ENCODE measurements around the gene ADGRG1. TPM values are rescaled to one million over a fixed set of nuclear protein-coding genes. Genes with fewer than 3 reads are reported as not detected.
"Not testable (repeated sequence)": the region's sequence is repeated elsewhere in the genome, so short reads cannot be mapped to it uniquely, and the experiment has no call there.

Gene ADGRG1
- total and polyA plus RNA-seq, 2 experiments from 2014 or later = 45.9 to 58.0 TPM

- Histone ChIP-seq H3K4me2 (no peak overlapping the region), H4K20me1 (ENCODE audit: insufficient read depth, poor library complexity, severe bottlenecking) (no peaks in the 10 kb centered on the region), H3K9me2 (replicated peaks; ENCODE audit: insufficient read depth) (no peaks in the 10 kb centered on the region), H3K79me2 (no peaks in the 10 kb centered on the region), H2AFZ (no peak overlapping the region), H3K27me3 (no peaks in the 10 kb centered on the region), H3K4me1 (ENCODE audit: insufficient read depth) (peaks cover 10% of the 10 kb centered on the region), H3K9me3 (ENCODE audit: low read depth) (no peaks in the 10 kb centered on the region), H3K27ac (no peak overlapping the region), H3K36me3 (replicated peaks; ENCODE audit: insufficient read depth, low read depth) (no peaks in the 10 kb centered on the region), H3K4me3 (no peak overlapping the region)
- TF ChIP-seq EZH2phosphoT487 (IDR thresholded peaks at IDR 0.05; ENCODE audit: low read depth, severe bottlenecking, unreplicated experiment) = no peak
- TF ChIP-seq, protein P1, sequence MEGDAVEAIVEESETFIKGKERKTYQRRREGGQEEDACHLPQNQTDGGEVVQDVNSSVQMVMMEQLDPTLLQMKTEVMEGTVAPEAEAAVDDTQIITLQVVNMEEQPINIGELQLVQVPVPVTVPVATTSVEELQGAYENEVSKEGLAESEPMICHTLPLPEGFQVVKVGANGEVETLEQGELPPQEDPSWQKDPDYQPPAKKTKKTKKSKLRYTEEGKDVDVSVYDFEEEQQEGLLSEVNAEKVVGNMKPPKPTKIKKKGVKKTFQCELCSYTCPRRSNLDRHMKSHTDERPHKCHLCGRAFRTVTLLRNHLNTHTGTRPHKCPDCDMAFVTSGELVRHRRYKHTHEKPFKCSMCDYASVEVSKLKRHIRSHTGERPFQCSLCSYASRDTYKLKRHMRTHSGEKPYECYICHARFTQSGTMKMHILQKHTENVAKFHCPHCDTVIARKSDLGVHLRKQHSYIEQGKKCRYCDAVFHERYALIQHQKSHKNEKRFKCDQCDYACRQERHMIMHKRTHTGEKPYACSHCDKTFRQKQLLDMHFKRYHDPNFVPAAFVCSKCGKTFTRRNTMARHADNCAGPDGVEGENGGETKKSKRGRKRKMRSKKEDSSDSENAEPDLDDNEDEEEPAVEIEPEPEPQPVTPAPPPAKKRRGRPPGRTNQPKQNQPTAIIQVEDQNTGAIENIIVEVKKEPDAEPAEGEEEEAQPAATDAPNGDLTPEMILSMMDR (IDR thresholded peaks at IDR 0.05; ENCODE audit: poor library complexity) = no peak
- no peak for TF ChIP-seq EZH2 (IDR thresholded peaks at IDR 0.05; ENCODE audit: borderline replicate concordance)
- DNase-seq (ENCODE audit: low spot score) = no peak
- WGBS (ENCODE audit: low lambda C conversion rate, missing lambda C conversion rate) = 100% methylated on average over 1 of the region's 1 CpG
Observed at GRCh38 chr16:57593990-57594389, 34.4 kb upstream of the ADGRG1 start.

GRCh38 chr16:57594531-57595031 lies 33.8 kb upstream of the ADGRG1 start:
- Histone ChIP-seq H3K27me3 (no peaks in the 10 kb centered on the region), H3K79me2 (no peaks in the 10 kb centered on the region), H3K4me2 (no peak overlapping the region), H3K9me3 (ENCODE audit: low read depth) (no peaks in the 10 kb centered on the region), H3K9me2 (replicated peaks; ENCODE audit: insufficient read depth) (no peaks in the 10 kb centered on the region), H3K4me3 (no peak overlapping the region), H2AFZ (no peak overlapping the region), H3K36me3 (replicated peaks; ENCODE audit: insufficient read depth, low read depth) (no peaks in the 10 kb centered on the region), H3K27ac (no peak overlapping the region), H3K4me1 (ENCODE audit: insufficient read depth) (peaks cover 10% of the 10 kb centered on the region), H4K20me1 (ENCODE audit: insufficient read depth, poor library complexity, severe bottlenecking) (no peaks in the 10 kb centered on the region)
- DNase-seq (ENCODE audit: low spot score) = no peak
- 90% methylated on average over 4 of the region's 4 CpGs for WGBS (ENCODE audit: low lambda C conversion rate, missing lambda C conversion rate)
- TF ChIP-seq, protein P1 (IDR thresholded peaks at IDR 0.05; ENCODE audit: poor library complexity) = no peak
- no peak for TF ChIP-seq EZH2 (IDR thresholded peaks at IDR 0.05; ENCODE audit: borderline replicate concordance)
- TF ChIP-seq EZH2phosphoT487 (IDR thresholded peaks at IDR 0.05; ENCODE audit: low read depth, severe bottlenecking, unreplicated experiment) = no peak

- H3K4me1 ChIP-seq (ENCODE audit: insufficient read depth); DNase-seq (ENCODE audit: low spot score); H3K79me2 ChIP-seq; H3K9me2 ChIP-seq (replicated peaks; ENCODE audit: insufficient read depth); H3K4me2 ChIP-seq; H3K9me3 ChIP-seq (ENCODE audit: low read depth); H4K20me1 ChIP-seq (ENCODE audit: insufficient read depth, poor library complexity, severe bottlenecking); H3K27ac ChIP-seq; H2AFZ ChIP-seq; H3K27me3 ChIP-seq; H3K4me3 ChIP-seq; H3K36me3 ChIP-seq (replicated peaks; ENCODE audit: insufficient read depth, low read depth): not testable (repeated sequence)
- 70% methylated on average over 4 of the region's 4 CpGs for WGBS (ENCODE audit: low lambda C conversion rate, missing lambda C conversion rate)
Observed at GRCh38 chr16:57596234-57596633, 32.2 kb upstream of the ADGRG1 start.

DNA sequence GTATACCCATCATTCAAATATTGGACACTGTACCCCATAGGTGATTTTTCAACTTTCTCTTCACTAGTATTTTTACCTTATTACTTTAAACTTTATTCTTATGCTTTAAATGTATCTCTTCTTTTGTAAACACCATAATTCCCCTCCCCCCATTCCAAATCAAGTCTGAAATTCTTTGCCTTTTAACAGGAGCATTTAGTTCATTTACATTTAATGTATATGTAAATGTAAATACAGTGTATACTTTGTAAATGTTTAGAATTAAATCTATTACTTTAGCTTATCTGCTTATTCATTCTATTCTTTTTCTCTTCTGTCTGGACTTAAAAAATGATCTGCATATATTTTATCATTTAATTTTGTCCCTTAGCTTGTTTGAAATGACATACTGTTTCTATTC lies 30.0 kb upstream of the ADGRG1 start:
- H3K27ac ChIP-seq = no peak overlapping the region
- no peaks in the 10 kb centered on the region for H3K27me3 ChIP-seq
- H3K4me2 ChIP-seq = no peak overlapping the region
- TF ChIP-seq, protein P1 (IDR thresholded peaks at IDR 0.05; ENCODE audit: poor library complexity) = no peak
- no peaks in the 10 kb centered on the region for H3K79me2 ChIP-seq
- no peak overlapping the region for H3K4me3 ChIP-seq
- H3K36me3 ChIP-seq (replicated peaks; ENCODE audit: insufficient read depth, low read depth) = no peaks in the 10 kb centered on the region
- no peak overlapping the region for H2AFZ ChIP-seq
- no peak for DNase-seq (ENCODE audit: low spot score)
- H4K20me1 ChIP-seq (ENCODE audit: insufficient read depth, poor library complexity, severe bottlenecking) = no peaks in the 10 kb centered on the region
- H3K9me3 ChIP-seq (ENCODE audit: low read depth) = no peaks in the 10 kb centered on the region
- no peaks in the 10 kb centered on the region for H3K4me1 ChIP-seq (ENCODE audit: insufficient read depth)
- H3K9me2 ChIP-seq (replicated peaks; ENCODE audit: insufficient read depth) = no peaks in the 10 kb centered on the region
